HG02870 (cell line): ENCODE data around the gene TAS2R5.
"Not testable (repeated sequence)": the region's sequence is repeated elsewhere in the genome, so short reads cannot be mapped to it uniquely, and the experiment has no call there.

Experiments
- ATAC-seq: cut with Tn5 transposase; IDR thresholded peaks from one replicate; pipeline ENCODE4 v1.9.1; 2021; ENCODE audit warnings: mild to moderate bottlenecking, moderate library complexity; ENCODE audit not compliant: unreplicated experiment

TAS2R5 gene

DNA sequence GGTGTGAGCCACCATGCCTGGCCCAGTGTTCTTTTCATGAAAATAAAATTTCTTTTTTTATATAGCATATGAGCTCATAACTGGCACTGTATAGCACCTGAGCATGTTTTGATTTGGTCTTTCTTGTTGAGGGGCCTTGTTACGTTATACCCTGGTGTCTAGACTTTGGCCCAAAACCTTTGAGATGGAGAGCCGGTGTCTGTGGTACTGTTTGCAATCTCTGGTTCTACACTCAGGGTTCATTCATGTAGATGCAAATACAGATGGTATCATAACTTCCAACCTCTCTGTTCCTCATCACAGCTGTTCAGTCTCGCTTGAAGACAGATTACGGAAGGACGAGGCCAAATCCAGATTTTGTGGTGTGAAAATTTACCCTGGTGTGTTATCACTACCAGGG is at the start of gene TAS2R5:
TSS of gene TAS2R5 (plus strand) at position 301 of the 400 bp plus-strand sequence. CDS start 145 bp downstream, outside the sequence.
- no peak for ATAC-seq

DNA sequence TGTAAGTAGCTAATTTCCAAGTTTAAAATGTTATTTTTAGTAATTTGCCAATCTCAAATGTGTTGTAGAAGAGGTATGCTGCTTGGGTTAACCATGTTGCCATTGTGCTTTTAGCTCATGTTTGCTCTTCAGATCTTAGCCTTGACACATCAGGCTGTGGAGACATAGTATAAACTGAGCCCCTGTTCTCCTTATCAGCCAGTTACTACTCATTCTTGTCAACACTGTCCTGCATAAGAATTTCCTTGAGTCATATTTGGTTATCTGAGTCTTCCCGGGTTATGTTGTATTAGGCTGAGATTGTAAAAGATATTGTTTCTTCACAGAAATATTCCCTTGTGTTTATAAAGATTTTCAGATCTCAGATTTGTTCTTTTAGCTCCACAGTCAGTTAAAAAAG is 47.8 kb upstream of the TAS2R5 start:
- no peak for ATAC-seq

- ATAC-seq = no peak
Measured at GRCh38 chr7:141744131-141744530, 45.9 kb upstream of the TAS2R5 start.

- no peak for ATAC-seq
Measured at GRCh38 chr7:141748396-141748795, 41.6 kb upstream of the TAS2R5 start.

DNA sequence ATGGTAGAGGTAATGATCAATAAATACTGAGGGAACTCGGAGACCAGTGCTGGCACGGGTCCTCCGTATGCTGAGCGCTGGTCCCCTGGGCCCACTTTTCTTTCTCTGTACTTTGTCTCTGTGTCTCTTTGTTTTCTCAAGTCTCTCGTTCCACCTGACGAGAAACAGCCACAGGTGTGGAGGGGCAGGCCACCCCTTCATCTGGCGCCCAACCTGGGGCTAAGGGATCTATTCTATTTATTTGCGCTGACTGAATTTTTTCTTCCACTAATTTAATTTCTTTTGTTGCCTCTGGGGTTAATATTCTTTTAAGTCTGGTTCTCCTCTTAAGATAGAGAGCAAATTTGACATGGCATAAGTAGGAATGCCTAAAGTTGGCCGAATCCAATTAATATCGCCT is 38.1 kb upstream of the TAS2R5 start:
- not testable (repeated sequence) for ATAC-seq

- ATAC-seq = no peak
Measured at GRCh38 chr7:141752634-141753033, 37.4 kb upstream of the TAS2R5 start.

DNA sequence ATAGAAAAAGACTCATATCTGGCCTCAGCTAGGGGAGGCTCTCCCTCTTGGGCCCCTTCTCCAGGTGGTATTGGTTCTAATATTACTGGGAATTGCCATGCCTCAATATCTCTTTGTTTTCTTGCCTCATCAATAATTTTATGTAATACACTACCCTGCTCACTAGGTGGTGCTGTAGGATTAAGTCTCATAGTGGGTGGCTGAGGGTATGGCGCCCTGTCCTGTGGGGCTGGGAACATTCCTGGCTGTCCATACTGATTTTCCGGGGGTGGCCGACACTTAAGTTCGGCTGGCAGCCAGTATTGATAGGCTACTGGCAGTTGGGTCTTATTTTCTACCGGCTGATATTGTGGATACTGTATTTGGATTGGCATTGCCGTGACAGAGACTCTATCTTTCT is 35.1 kb upstream of the TAS2R5 start:
- ATAC-seq = no peak

DNA sequence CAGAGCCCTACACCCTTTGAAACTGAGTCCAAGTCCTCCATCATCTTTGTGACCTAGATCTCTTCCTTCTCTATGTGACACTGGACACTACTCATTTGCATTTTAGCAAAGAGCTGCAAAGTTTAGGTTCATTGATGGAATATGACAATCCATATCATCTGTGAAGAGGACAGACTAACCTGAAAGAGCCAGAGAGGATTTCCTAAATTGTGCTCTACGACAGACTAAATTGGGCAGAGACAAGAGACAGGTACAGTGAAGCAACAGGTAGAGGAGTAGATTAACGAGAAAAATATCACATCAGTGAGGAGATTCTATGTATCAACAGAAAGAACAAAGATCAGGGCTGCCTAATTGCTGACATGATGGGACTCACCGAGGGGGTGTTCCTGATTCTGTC is 26.2 kb upstream of the TAS2R5 start, which contains the start of gene TAS2R3:
TSS of gene TAS2R3 (plus strand) at position 301 of the 400 bp plus-strand sequence. CDS start at position 363, 62 bp downstream.
- ATAC-seq = no peak

DNA sequence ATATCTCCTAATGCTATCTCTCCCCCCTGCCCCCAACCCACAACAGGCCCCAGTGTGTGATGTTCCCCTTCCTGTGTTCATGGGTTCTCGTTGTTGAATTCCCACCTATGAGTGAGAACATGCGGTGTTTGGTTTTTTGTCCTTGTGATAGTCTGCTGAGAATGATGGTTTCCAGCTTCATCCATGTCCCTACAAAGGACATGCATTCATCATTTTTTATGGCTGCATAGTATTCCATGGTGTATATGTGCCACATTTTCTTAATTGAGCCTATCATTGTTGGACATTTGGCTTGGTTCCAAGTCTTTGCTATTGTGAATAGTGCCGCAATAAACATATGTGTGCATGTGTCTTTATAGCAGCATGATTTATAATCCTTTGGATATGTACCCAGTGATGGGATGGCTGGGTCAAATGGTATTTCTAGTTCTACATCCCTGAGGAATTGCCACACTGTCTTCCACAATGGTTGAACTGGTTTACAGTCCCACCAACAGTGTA is 19.9 kb upstream of the TAS2R5 start:
- ATAC-seq = not testable (repeated sequence)

DNA sequence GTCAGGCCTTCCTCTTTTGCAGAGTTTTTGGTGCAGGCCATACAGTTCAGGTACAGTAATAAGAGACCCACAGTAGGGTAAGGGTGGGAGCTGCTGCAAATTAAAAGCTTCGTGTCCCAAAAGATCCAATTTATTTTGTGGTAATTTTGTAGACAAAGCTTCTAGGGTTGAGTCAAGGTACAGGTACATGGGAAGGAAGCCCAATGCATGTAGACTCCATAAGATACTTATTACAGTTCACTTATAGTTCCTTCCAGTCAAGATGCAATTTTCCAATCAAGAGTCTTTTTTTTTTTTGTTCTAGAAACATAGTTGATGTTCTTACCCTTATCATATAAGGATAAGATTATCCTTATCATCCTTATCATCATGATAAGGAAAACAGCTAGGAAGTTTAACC is 13.6 kb upstream of the TAS2R5 start, which contains the start of gene TAS2R4:
TSS of gene TAS2R4 (plus strand) at position 301 of the 400 bp plus-strand sequence. CDS start 1,815 bp downstream, outside the sequence.
- no peak for ATAC-seq

DNA sequence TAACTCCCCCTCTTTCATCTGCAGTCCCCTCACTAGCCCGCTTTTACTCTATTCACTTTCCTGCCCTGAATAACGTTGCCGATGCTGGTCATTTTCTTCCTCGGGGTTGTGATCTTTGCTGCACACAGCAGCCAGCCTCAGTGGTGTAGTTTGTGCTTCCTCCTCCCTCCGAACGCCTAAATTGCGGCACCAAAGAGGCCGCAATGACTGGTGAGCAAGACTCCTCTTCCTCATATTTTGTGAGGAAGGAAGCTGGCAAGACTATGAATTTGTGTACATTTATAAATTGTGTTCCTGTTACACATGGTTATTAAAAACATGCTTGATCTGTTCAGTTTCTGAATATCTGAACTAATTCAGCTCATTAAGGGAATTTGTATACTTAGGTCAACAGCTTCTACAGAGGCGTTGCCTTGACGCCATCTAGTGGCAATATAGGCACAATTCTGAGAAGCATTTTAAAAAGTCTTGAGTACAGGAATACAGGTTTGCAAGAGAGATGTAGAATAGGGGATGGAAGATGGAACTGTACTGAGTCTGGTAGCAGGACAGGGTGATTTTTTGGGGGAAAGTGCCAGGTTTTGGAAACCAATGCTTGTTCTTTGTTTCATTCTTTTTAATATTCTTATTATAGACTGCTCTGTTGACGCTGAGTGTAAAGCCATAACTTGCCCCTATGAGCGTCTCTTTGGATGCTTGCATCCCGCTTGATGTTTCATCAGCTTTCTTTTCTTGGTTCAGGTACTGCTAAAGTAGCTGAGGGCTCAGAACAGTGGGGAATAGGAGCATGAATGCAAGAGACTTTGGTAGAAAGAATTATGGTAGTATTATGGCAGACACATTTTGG is 4.1 kb upstream of the TAS2R5 start:
- ATAC-seq = peak; percentile 70

DNA sequence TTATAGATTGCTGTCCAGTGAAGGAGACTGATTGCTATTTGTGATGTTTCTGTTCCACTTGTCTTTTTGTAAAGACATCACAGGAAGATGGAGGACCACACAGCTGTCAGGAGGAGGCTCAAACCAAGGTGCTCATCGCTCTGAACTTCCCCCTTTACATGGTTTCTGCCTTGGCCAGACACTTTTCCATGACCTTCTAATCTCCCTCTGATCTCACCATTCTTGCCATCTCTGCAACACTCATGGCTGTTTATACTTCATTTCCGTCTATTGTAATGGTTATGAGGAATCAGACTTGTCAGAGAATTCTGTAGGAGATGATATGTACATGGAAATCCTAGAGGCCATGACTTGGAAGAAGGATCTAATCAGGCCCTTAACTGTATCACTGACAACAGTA is 1.7 kb upstream of the TAS2R5 start:
- no peak for ATAC-seq

- ATAC-seq = no peak
Measured at GRCh38 chr7:141792526-141792925, 2.5 kb downstream of the TAS2R5 start.

DNA sequence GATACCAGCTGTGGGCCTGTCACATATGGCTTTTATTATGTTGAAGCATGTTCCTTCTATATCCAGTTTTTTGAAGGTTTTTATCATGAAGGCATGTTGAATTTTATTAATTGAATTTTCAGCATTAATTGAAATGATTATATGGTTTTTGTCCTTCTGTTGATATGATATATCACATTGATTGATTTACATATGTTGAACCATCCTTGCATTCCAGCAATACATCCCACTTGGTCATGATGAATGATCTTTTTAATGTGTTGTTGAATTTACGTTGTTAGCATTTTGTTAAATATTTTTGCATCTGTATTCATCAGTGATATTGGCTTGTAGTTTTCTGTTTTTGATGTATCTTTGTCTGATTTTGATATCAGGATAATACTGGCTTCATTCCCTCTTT is 30.1 kb downstream of the TAS2R5 start:
- no peak for ATAC-seq

GRCh38 chr7:141822432-141822831 is 32.4 kb downstream of the TAS2R5 start:
- not testable (repeated sequence) for ATAC-seq

- ATAC-seq = no peak
Measured at GRCh38 chr7:141837683-141838082, 47.7 kb downstream of the TAS2R5 start.

- no peak for ATAC-seq
Measured at GRCh38 chr7:141838581-141838980, 48.6 kb downstream of the TAS2R5 start.

GRCh38 chr7:141839256-141839655 is 49.2 kb downstream of the TAS2R5 start:
- no peak for ATAC-seq

GRCh38 chr7:141840708-141841107 is 50.7 kb downstream of the TAS2R5 start:
- no peak for ATAC-seq
